HL-60/S4 treated with retinoic acid at 250 ng/mL for 4 days and 3 days (cell line): ENCODE results near the gene CFAP100.

Source experiments
- in situ Hi-C: fragments of 300-500 bp; cut with MboI; formaldehyde crosslinking; loops from 2 replicates; pipeline ENCODE4 v1.7.0; 2022; ENCODE audit warnings: low sequenced_read_pairs

The CFAP100 gene

GRCh38 chr3:126475413-126476114 is 80.9 kb downstream of the CFAP100 start, which contains the start of gene ZXDC:
TSS of gene ZXDC (minus strand) at chr3:126475891. CDS start at chr3:126475865, 26 bp downstream.
- in situ Hi-C loops = no loop called here

- in situ Hi-C loops = no loop called here
Observed at GRCh38 chr3:126476166-126477060, 81.7 kb downstream of the CFAP100 start.

- in situ Hi-C loops = no loop called here
Observed at GRCh38 chr3:126477061-126477380, 82.3 kb downstream of the CFAP100 start.

GRCh38 chr3:126478581-126479310 is 84.0 kb downstream of the CFAP100 start:
- in situ Hi-C loops = no loop called here

GRCh38 chr3:126479642-126480041 is 84.9 kb downstream of the CFAP100 start:
- in situ Hi-C loops = no loop called here

GRCh38 chr3:126480206-126480605 is 85.5 kb downstream of the CFAP100 start:
- in situ Hi-C loops = no loop called here

- in situ Hi-C loops = no loop called here
Observed at GRCh38 chr3:126480861-126481260, 86.2 kb downstream of the CFAP100 start.

GRCh38 chr3:126481808-126482502 is 87.2 kb downstream of the CFAP100 start:
- in situ Hi-C loops = no loop called here

- in situ Hi-C loops = no loop called here
Observed at GRCh38 chr3:126482503-126483255, 88.0 kb downstream of the CFAP100 start.

- in situ Hi-C loops = no loop called here
Observed at GRCh38 chr3:126483321-126483761, 88.6 kb downstream of the CFAP100 start.

GRCh38 chr3:126484148-126484547 is 89.4 kb downstream of the CFAP100 start:
- in situ Hi-C loops = no loop called here

- in situ Hi-C loops = no loop called here
Observed at GRCh38 chr3:126484662-126485061, 90.0 kb downstream of the CFAP100 start.

GRCh38 chr3:126485176-126485897 is 90.6 kb downstream of the CFAP100 start:
- in situ Hi-C loops = no loop called here

GRCh38 chr3:126485956-126486355 is 91.2 kb downstream of the CFAP100 start:
- in situ Hi-C loops = no loop called here
